Measurements from ENCODE around the gene HOXA5.

DNA sequence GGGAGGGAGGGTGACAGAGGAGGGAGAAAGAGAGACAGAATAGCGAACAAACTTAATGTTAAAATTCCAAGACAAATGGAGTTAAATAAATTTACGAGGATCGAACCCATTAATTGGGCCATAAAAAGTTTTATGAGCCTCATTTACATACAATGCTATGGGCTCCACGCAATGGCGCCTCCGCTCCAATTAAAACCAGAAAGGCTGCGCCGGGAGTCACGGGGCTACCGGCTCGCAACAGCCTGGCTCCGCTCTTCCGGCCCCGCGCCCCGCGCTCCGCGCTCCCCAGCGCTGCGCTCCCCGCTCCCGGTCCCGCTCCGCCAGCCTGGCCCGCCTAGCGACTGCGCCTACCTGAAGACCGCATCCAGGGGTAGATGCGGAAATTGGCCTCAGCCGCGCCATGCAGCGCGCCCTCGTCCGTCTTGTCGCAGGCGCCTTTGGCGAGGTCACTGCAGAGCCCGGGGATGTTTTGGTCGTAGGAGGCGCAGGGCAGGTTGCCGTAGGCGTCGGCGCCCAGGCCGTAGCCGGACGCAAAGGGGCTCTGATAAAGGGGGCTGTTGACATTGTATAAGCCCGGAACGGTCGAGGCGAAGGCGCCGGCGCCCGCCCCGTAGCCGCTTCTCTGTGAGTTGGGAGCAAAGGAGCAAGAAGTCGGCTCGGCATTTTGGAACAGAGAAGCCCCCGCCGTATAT lies 12.5 kb upstream of the HOXA5 start:
- TF ChIP-seq, protein P1, sequence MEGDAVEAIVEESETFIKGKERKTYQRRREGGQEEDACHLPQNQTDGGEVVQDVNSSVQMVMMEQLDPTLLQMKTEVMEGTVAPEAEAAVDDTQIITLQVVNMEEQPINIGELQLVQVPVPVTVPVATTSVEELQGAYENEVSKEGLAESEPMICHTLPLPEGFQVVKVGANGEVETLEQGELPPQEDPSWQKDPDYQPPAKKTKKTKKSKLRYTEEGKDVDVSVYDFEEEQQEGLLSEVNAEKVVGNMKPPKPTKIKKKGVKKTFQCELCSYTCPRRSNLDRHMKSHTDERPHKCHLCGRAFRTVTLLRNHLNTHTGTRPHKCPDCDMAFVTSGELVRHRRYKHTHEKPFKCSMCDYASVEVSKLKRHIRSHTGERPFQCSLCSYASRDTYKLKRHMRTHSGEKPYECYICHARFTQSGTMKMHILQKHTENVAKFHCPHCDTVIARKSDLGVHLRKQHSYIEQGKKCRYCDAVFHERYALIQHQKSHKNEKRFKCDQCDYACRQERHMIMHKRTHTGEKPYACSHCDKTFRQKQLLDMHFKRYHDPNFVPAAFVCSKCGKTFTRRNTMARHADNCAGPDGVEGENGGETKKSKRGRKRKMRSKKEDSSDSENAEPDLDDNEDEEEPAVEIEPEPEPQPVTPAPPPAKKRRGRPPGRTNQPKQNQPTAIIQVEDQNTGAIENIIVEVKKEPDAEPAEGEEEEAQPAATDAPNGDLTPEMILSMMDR (IDR thresholded peaks at IDR 0.05) = no peak
- no peak for TF ChIP-seq POLR2A (IDR thresholded peaks at IDR 0.05)
